CD8-positive, alpha-beta memory T cell (primary cell): ENCODE data around the gene TBCE. TPM values are rescaled to one million over a fixed set of nuclear protein-coding genes. Genes with fewer than 3 reads are reported as not detected.
"Not testable (repeated sequence)": the region's sequence is repeated elsewhere in the genome, so short reads cannot be mapped to it uniquely, and the experiment has no call there.

ENCODE experiments used
- CTCF ChIA-PET: fragments of 350-600 bp; sonication (Branson Sonifier 250); formaldehyde crosslinking; loops from one replicate; lab custom pipeline; 2021; ENCODE audit warnings: antibody characterized with exemption; lab: Charles Lee
- POLR2A ChIA-PET: fragments of 350-600 bp; sonication (Branson Sonifier 250); formaldehyde crosslinking; loops from one replicate; lab custom pipeline; 2021; ENCODE audit warnings: antibody characterized with exemption; lab: Charles Lee
- DNase-seq, 5 donors: peaks; one replicate each; pipeline versions ENCODE4 v3.0.0 to v3.0.0-alpha.2; 2020 to 2022; ENCODE audit warnings: mixed read lengths in 1 of 5
- H3K27ac ChIP-seq: one replicate; pipeline ENCODE4 v1.7.0; 2013; ENCODE audit warnings: low read depth, mild to moderate bottlenecking, low read length, moderate library complexity
- H3K27me3 ChIP-seq: 2 replicates; pipeline ENCODE4 v1.7.0; 2013; ENCODE audit warnings: low read length, mild to moderate bottlenecking; ENCODE audit not compliant: insufficient read depth, poor library complexity, severe bottlenecking
- H3K36me3 ChIP-seq: 2 replicates; pipeline ENCODE4 v1.7.0; 2013; ENCODE audit warnings: mild to moderate bottlenecking, low read length, moderate library complexity; ENCODE audit not compliant: insufficient read depth
- H3K4me1 ChIP-seq: 2 replicates; pipeline ENCODE4 v1.7.0; 2013; ENCODE audit warnings: mild to moderate bottlenecking, low read length, moderate library complexity; ENCODE audit not compliant: insufficient read depth
- H3K4me3 ChIP-seq: 2 replicates; pipeline ENCODE4 v1.7.0; 2013; ENCODE audit warnings: mild to moderate bottlenecking, low read length
- H3K9me3 ChIP-seq: 2 replicates; pipeline ENCODE4 v1.7.0; 2013; ENCODE audit warnings: mild to moderate bottlenecking, low read length
- H3K27ac Mint-ChIP-seq, 8 donors: one replicate each; pipeline ENCODE4 v1.8.0; 2020 to 2021; ENCODE audit warnings: mixed read lengths in 8 of 8, mild to moderate bottlenecking in 6 of 8, inconsistent platforms in 3 of 8, moderate library complexity in 3 of 8
- H3K27me3 Mint-ChIP-seq, 2 donors: one replicate each; pipeline ENCODE4 v1.8.0; 2020 to 2021; ENCODE audit warnings: mixed read lengths in 2 of 2, mild to moderate bottlenecking in 1 of 2, moderate library complexity in 1 of 2
- H3K36me3 Mint-ChIP-seq, 3 donors: one replicate each; pipeline ENCODE4 v1.8.0; 2020 to 2021; ENCODE audit warnings: mixed read lengths in 3 of 3, inconsistent platforms in 1 of 3, mild to moderate bottlenecking in 1 of 3
- H3K4me1 Mint-ChIP-seq, 3 donors: one replicate each; pipeline ENCODE4 v1.8.0; 2020 to 2021; ENCODE audit warnings: mixed read lengths in 3 of 3, inconsistent platforms in 1 of 3, mild to moderate bottlenecking in 1 of 3
- H3K4me3 Mint-ChIP-seq, 7 donors: one replicate each; pipeline ENCODE4 v1.8.0; 2020 to 2021; ENCODE audit warnings: mixed read lengths in 7 of 7, mild to moderate bottlenecking in 6 of 7, moderate library complexity in 4 of 7, inconsistent platforms in 2 of 7
- H3K9me3 Mint-ChIP-seq, 5 donors: one replicate each; pipeline ENCODE4 v1.8.0; 2020 to 2022; ENCODE audit warnings: mixed read lengths in 5 of 5, mild to moderate bottlenecking in 3 of 5, moderate library complexity in 2 of 5, inconsistent platforms in 1 of 5
- polyA plus RNA-seq: library from polyadenylated mRNA; unstranded; fragments of 300-500 nt; fragmentation: Illumina TruSeq; gene quantifications from one replicate; pipeline ENCODE4 v1.2.3, GENCODE V29; 2021
- total RNA-seq, 2 experiments: library from RNA; stranded (reverse); gene quantifications; one replicate each; pipeline ENCODE4 v1.2.3, GENCODE V29; 2021

The TBCE gene
- total and polyA plus RNA-seq, 3 experiments from 2014 or later = 15.5 to 25.7 (median 19.4) TPM

GRCh38 chr1:235442788-235443429 lies 75.7 kb downstream of the TBCE start:
- DNase-seq = no peak
- Histone ChIP-seq H3K4me1 (no peaks in the 10 kb centered on the region), H3K36me3 (peaks cover 41% of the 10 kb centered on the region), H3K9me3 (no peaks in the 10 kb centered on the region), H3K27me3 (no peaks in the 10 kb centered on the region), H3K27ac (peak overlapping the region; percentile 57), H3K4me3 (no peak overlapping the region)
- H3K27ac Mint-ChIP-seq = peak overlapping the region in 1 of 8 donors; percentile 6
- H3K9me3 Mint-ChIP-seq = no peaks in the 10 kb centered on the region
- no peaks in the 10 kb centered on the region for H3K4me1 Mint-ChIP-seq
- CTCF ChIA-PET = interaction anchor here (0.9 to 2.2 kb wide), 2 partner anchors 26 to 62 kb away, joined by 3 to 8 read pairs; no protein-coding TSS in a partner anchor
- no peak overlapping the region for H3K4me3 Mint-ChIP-seq
- peaks cover 6 to 74% (median 19%) of the 10 kb centered on the region in 3 donors for H3K36me3 Mint-ChIP-seq
- POLR2A ChIA-PET = no interaction called here
- no peaks in the 10 kb centered on the region for H3K27me3 Mint-ChIP-seq

GRCh38 chr1:235448616-235449015 lies 81.4 kb downstream of the TBCE start:
- Mint-ChIP-seq H3K9me3 (no peaks in the 10 kb centered on the region), H3K4me1 (no peaks in the 10 kb centered on the region)
- POLR2A ChIA-PET = no interaction called here

GRCh38 chr1:235450433-235450832 lies 83.2 kb downstream of the TBCE start:
- CTCF ChIA-PET = interaction anchor here (1.0 kb wide), 1 partner anchor 34 kb away, joined by 3 read pairs; no protein-coding TSS in a partner anchor
- Histone ChIP-seq H3K4me1 (no peaks in the 10 kb centered on the region), H3K27me3 (no peaks in the 10 kb centered on the region), H3K4me3 (no peak overlapping the region), H3K9me3 (no peaks in the 10 kb centered on the region), H3K27ac (peak overlapping the region; percentile 39), H3K36me3 (peaks cover 6% of the 10 kb centered on the region)
- Mint-ChIP-seq H3K36me3 (peaks cover 0 to 71% (median 8%) of the 10 kb centered on the region in 3 donors), H3K27ac (peak overlapping the region in 2 of 8 donors; percentile 2 to 8), H3K27me3 (no peaks in the 10 kb centered on the region), H3K4me3 (no peak overlapping the region), H3K9me3 (no peaks in the 10 kb centered on the region), H3K4me1 (no peaks in the 10 kb centered on the region)
- POLR2A ChIA-PET = no interaction called here
- no peak for DNase-seq

More at GRCh38 chr1:235448616-235449015, 81.4 kb downstream of the TBCE start:
- no peaks in the 10 kb centered on the region for H3K4me1 ChIP-seq
- no peaks in the 10 kb centered on the region for H3K27me3 Mint-ChIP-seq
- peaks cover 20% of the 10 kb centered on the region for H3K36me3 ChIP-seq
- H3K36me3 Mint-ChIP-seq = peaks cover 0 to 79% (median 10%) of the 10 kb centered on the region in 3 donors
- no peak overlapping the region for H3K27ac ChIP-seq
- H3K4me3 ChIP-seq = no peak overlapping the region
- no peaks in the 10 kb centered on the region for H3K27me3 ChIP-seq
- DNase-seq = no peak
- CTCF ChIA-PET = no interaction called here
- H3K27ac Mint-ChIP-seq = no peak overlapping the region
- H3K9me3 ChIP-seq = no peaks in the 10 kb centered on the region
- no peak overlapping the region for H3K4me3 Mint-ChIP-seq

- no peak overlapping the region for H3K4me3 Mint-ChIP-seq
- peak overlapping the region in 3 of 8 donors; percentile 63 to 81 (median 81) for H3K27ac Mint-ChIP-seq
- POLR2A ChIA-PET = no interaction called here
Observed at GRCh38 chr1:235450886-235451483, 83.8 kb downstream of the TBCE start.

GRCh38 chr1:235454021-235454420 lies 86.8 kb downstream of the TBCE start:
- Mint-ChIP-seq H3K9me3 (no peaks in the 10 kb centered on the region), H3K4me3 (no peak overlapping the region), H3K27ac (peak overlapping the region in 1 of 8 donors; percentile 81), H3K36me3 (peaks cover 0 to 42% (median 5%) of the 10 kb centered on the region in 3 donors), H3K27me3 (no peaks in the 10 kb centered on the region), H3K4me1 (no peaks in the 10 kb centered on the region)
- Histone ChIP-seq H3K27me3 (no peaks in the 10 kb centered on the region), H3K9me3 (no peaks in the 10 kb centered on the region), H3K4me1 (no peaks in the 10 kb centered on the region), H3K36me3 (no peaks in the 10 kb centered on the region), H3K4me3 (no peak overlapping the region), H3K27ac (no peak overlapping the region)
- ChIA-PET POLR2A (no interaction called here), CTCF (interaction anchor here (0.6 kb wide), 1 partner anchor 143 kb away, joined by 3 read pairs; no protein-coding TSS in a partner anchor)
- DNase-seq = no peak

More at GRCh38 chr1:235450886-235451483, 83.8 kb downstream of the TBCE start:
- CTCF ChIA-PET = interaction anchor here (1.0 kb wide), 1 partner anchor 34 kb away, joined by 3 read pairs; no protein-coding TSS in a partner anchor
- no peaks in the 10 kb centered on the region for H3K27me3 Mint-ChIP-seq
- Histone ChIP-seq H3K4me1 (no peaks in the 10 kb centered on the region), H3K9me3 (no peaks in the 10 kb centered on the region), H3K27ac (peak overlapping the region; percentile 39), H3K27me3 (no peaks in the 10 kb centered on the region), H3K4me3 (no peak overlapping the region), H3K36me3 (peaks cover 6% of the 10 kb centered on the region)
- no peak for DNase-seq
- H3K4me1 Mint-ChIP-seq = no peaks in the 10 kb centered on the region
- H3K36me3 Mint-ChIP-seq = peaks cover 0 to 67% (median 5%) of the 10 kb centered on the region in 3 donors
- no peaks in the 10 kb centered on the region for H3K9me3 Mint-ChIP-seq

GRCh38 chr1:235455097-235455496 lies 87.9 kb downstream of the TBCE start:
- Mint-ChIP-seq H3K27ac (no peak overlapping the region), H3K36me3 (peaks cover 0 to 32% (median 4%) of the 10 kb centered on the region in 3 donors), H3K27me3 (no peaks in the 10 kb centered on the region), H3K4me1 (no peaks in the 10 kb centered on the region), H3K4me3 (no peak overlapping the region), H3K9me3 (no peaks in the 10 kb centered on the region)
- no peaks in the 10 kb centered on the region for H3K9me3 ChIP-seq
- H3K27ac ChIP-seq = no peak overlapping the region
- ChIA-PET CTCF (no interaction called here), POLR2A (no interaction called here)
- H3K36me3 ChIP-seq = no peaks in the 10 kb centered on the region
- no peaks in the 10 kb centered on the region for H3K27me3 ChIP-seq
- no peak for DNase-seq
- no peak overlapping the region for H3K4me3 ChIP-seq
- H3K4me1 ChIP-seq = no peaks in the 10 kb centered on the region

- Histone ChIP-seq H3K27ac (no peak overlapping the region), H3K4me1 (no peaks in the 10 kb centered on the region), H3K36me3 (no peaks in the 10 kb centered on the region), H3K4me3 (no peak overlapping the region), H3K9me3 (no peaks in the 10 kb centered on the region), H3K27me3 (no peaks in the 10 kb centered on the region)
- Mint-ChIP-seq H3K4me1 (no peaks in the 10 kb centered on the region), H3K9me3 (no peaks in the 10 kb centered on the region), H3K4me3 (no peak overlapping the region), H3K27me3 (no peaks in the 10 kb centered on the region), H3K27ac (peak overlapping the region in 1 of 8 donors; percentile 12), H3K36me3 (peaks cover 0 to 25% (median 0%) of the 10 kb centered on the region in 3 donors)
- no peak for DNase-seq
- CTCF ChIA-PET = no interaction called here
- POLR2A ChIA-PET = no interaction called here
Observed at GRCh38 chr1:235455823-235456222, 88.6 kb downstream of the TBCE start.

- H3K4me3 ChIP-seq, POLR2A ChIA-PET, H3K27ac Mint-ChIP-seq, H3K27me3 ChIP-seq, DNase-seq, H3K4me3 Mint-ChIP-seq, H3K27me3 Mint-ChIP-seq, H3K9me3 Mint-ChIP-seq, H3K36me3 ChIP-seq, CTCF ChIA-PET, H3K27ac ChIP-seq, H3K4me1 ChIP-seq, H3K9me3 ChIP-seq: not testable (repeated sequence)
- H3K36me3 Mint-ChIP-seq = peaks cover 0 to 12% (median 0%) of the 10 kb centered on the region in 3 donors
- peaks cover 10 to 13% (median 12%) of the 10 kb centered on the region in 3 donors for H3K4me1 Mint-ChIP-seq
Observed at GRCh38 chr1:235457856-235458255, 90.6 kb downstream of the TBCE start.
